Measurements from ENCODE around the gene TAF12. TPM values are rescaled to one million over a fixed set of nuclear protein-coding genes. Genes with fewer than 3 reads are reported as not detected.
"Not testable (repeated sequence)": the region's sequence is repeated elsewhere in the genome, so short reads cannot be mapped to it uniquely, and the experiment has no call there.

The TAF12 gene
- total RNA-seq, 1 experiment from 2014 or later, result 29.7 TPM

GRCh38 chr1:28663871-28664470 is 21.1 kb upstream of the TAF12 start:
- intact Hi-C loops (cut with micrococcal nuclease), result no loop called here
- Mint-ChIP-seq H3K36me3 (ENCODE audit: insufficient read depth, unreplicated experiment) (no peaks in the 10 kb centered on the region), H3K27ac (ENCODE audit: low read depth, unreplicated experiment) (no peak overlapping the region), H3K9me3 (ENCODE audit: unreplicated experiment) (no peaks in the 10 kb centered on the region), H3K27me3 (ENCODE audit: insufficient read depth, unreplicated experiment) (no peaks in the 10 kb centered on the region), H3K4me1 (ENCODE audit: insufficient read depth, unreplicated experiment) (peaks cover 5% of the 10 kb centered on the region), H3K4me3 (ENCODE audit: unreplicated experiment) (no peak overlapping the region)
- ChIA-PET CTCF (no interaction called here), POLR2A (interaction anchor here (0.6 to 0.9 kb wide), 2 partner anchors 21 to 151 kb away, joined by 4 read pairs; no protein-coding TSS in a partner anchor)
- TF ChIP-seq CTCF (IDR thresholded peaks at IDR 0.05; ENCODE audit: unreplicated experiment), result no peak
- no peak for DNase-seq (ENCODE audit: unreplicated experiment)
- BruUV-seq (replicated peaks), result no TSS peak

- no peak overlapping the region for H3K27ac Mint-ChIP-seq (ENCODE audit: low read depth, unreplicated experiment)
- no peaks in the 10 kb centered on the region for H3K27me3 Mint-ChIP-seq (ENCODE audit: insufficient read depth, unreplicated experiment)
- CTCF ChIA-PET, result interaction anchor here (0.6 to 1.2 kb wide), 3 partner anchors 12 to 221 kb away, joined by 3 to 4 read pairs (median 4); partner anchors contain the start of gene GMEB1
- DNase-seq (ENCODE audit: unreplicated experiment), result no peak
- no peak overlapping the region for H3K4me3 Mint-ChIP-seq (ENCODE audit: unreplicated experiment)
- no peaks in the 10 kb centered on the region for H3K9me3 Mint-ChIP-seq (ENCODE audit: unreplicated experiment)
- no peak for TF ChIP-seq CTCF (IDR thresholded peaks at IDR 0.05; ENCODE audit: unreplicated experiment)
- intact Hi-C loops (cut with micrococcal nuclease), result no loop called here
- H3K36me3 Mint-ChIP-seq (ENCODE audit: insufficient read depth, unreplicated experiment), result no peaks in the 10 kb centered on the region
- H3K4me1 Mint-ChIP-seq (ENCODE audit: insufficient read depth, unreplicated experiment), result no peaks in the 10 kb centered on the region
- POLR2A ChIA-PET, result interaction anchor here (1.2 kb wide), 1 partner anchor 12 kb away, joined by 4 read pairs; the partner anchor contains the start of gene GMEB1
- BruUV-seq (replicated peaks), result no TSS peak
These were observed 13.5 kb upstream of the TAF12 start for GRCh38 chr1:28656335-28656734.

- H3K27ac Mint-ChIP-seq (ENCODE audit: low read depth, unreplicated experiment); H3K4me3 Mint-ChIP-seq (ENCODE audit: unreplicated experiment); H3K36me3 Mint-ChIP-seq (ENCODE audit: insufficient read depth, unreplicated experiment); H3K4me1 Mint-ChIP-seq (ENCODE audit: insufficient read depth, unreplicated experiment); H3K27me3 Mint-ChIP-seq (ENCODE audit: insufficient read depth, unreplicated experiment); BruUV-seq (replicated peaks); intact Hi-C loops (cut with micrococcal nuclease); H3K9me3 Mint-ChIP-seq (ENCODE audit: unreplicated experiment); DNase-seq (ENCODE audit: unreplicated experiment): not testable (repeated sequence)
- ChIA-PET CTCF (interaction anchor here (0.6 to 1.2 kb wide), 4 partner anchors 13 to 221 kb away, joined by 3 to 4 read pairs (median 4); partner anchors contain the start of gene GMEB1), POLR2A (interaction anchor here (0.7 to 1.2 kb wide), 2 partner anchors 13 kb away, joined by 4 read pairs; partner anchors contain the start of genes GMEB1 and TAF12)
These were observed 12.8 kb upstream of the TAF12 start for GRCh38 chr1:28655448-28656311.

GRCh38 chr1:28653870-28654269 is 11.0 kb upstream of the TAF12 start:
- H3K4me1 Mint-ChIP-seq (ENCODE audit: insufficient read depth, unreplicated experiment); POLR2A ChIA-PET; H3K9me3 Mint-ChIP-seq (ENCODE audit: unreplicated experiment); H3K27ac Mint-ChIP-seq (ENCODE audit: low read depth, unreplicated experiment); H3K27me3 Mint-ChIP-seq (ENCODE audit: insufficient read depth, unreplicated experiment); BruUV-seq (replicated peaks); H3K4me3 Mint-ChIP-seq (ENCODE audit: unreplicated experiment); intact Hi-C loops (cut with micrococcal nuclease); H3K36me3 Mint-ChIP-seq (ENCODE audit: insufficient read depth, unreplicated experiment): not testable (repeated sequence)
- peak; percentile 17 for TF ChIP-seq CTCF (IDR thresholded peaks at IDR 0.05; ENCODE audit: unreplicated experiment)
- peak; percentile 64 for DNase-seq (ENCODE audit: unreplicated experiment)
- CTCF ChIA-PET, result interaction anchor here (0.9 kb wide), 1 partner anchor 223 kb away, joined by 3 read pairs; no protein-coding TSS in a partner anchor

- DNase-seq (ENCODE audit: unreplicated experiment); BruUV-seq (replicated peaks); H3K4me1 Mint-ChIP-seq (ENCODE audit: insufficient read depth, unreplicated experiment); H3K9me3 Mint-ChIP-seq (ENCODE audit: unreplicated experiment); intact Hi-C loops (cut with micrococcal nuclease); H3K4me3 Mint-ChIP-seq (ENCODE audit: unreplicated experiment); H3K27ac Mint-ChIP-seq (ENCODE audit: low read depth, unreplicated experiment); H3K36me3 Mint-ChIP-seq (ENCODE audit: insufficient read depth, unreplicated experiment); H3K27me3 Mint-ChIP-seq (ENCODE audit: insufficient read depth, unreplicated experiment): not testable (repeated sequence)
- ChIA-PET POLR2A (interaction anchor here (1.1 to 1.7 kb wide), 2 partner anchors 10 to 84 kb away, joined by 4 to 7 read pairs; partner anchors contain the start of genes TAF12 and YTHDF2), CTCF (interaction anchor here (1.2 kb wide), 1 partner anchor 117 kb away, joined by 3 read pairs; no protein-coding TSS in a partner anchor)
These were observed 10.2 kb upstream of the TAF12 start for GRCh38 chr1:28653063-28653462.

Data from MCF 10A (cell line).